SU-DHL-6 (cell line): ENCODE data around the gene AGAP1.

ENCODE experiments used
- CTCF ChIP-seq: fragments of 200-600 bp; sonication (generic); IDR thresholded peaks from one replicate; pipeline ENCODE4 v1.5.1; 2017; ENCODE audit warnings: antibody characterized with exemption, mild to moderate bottlenecking, low read length, moderate library complexity; ENCODE audit not compliant: insufficient read depth, poor library complexity, severe bottlenecking
- EZH2phosphoT487 ChIP-seq: fragments of 200-600 bp; sonication (generic), shearing (Covaris generic); conservative IDR thresholded peaks from 2 replicates; pipeline ENCODE4 v1.6.1; 2018; ENCODE audit warnings: mild to moderate bottlenecking, antibody characterized with exemption, low read length, moderate library complexity, mixed read lengths

- TF ChIP-seq CTCF, result no peak
- no peak for TF ChIP-seq EZH2phosphoT487
Measured at GRCh38 chr2:235938611-235939010, 444.8 kb downstream of the AGAP1 start.
